GM12892 (cell line): ENCODE data around the gene POLR1F.

Experiments used
- POLR2A ChIP-seq: IDR thresholded peaks from 2 replicates; pipeline ENCODE4 v1.6.1; 2011; ENCODE audit warnings: low read depth, low read length, control low read depth
- POLR2AphosphoS5 ChIP-seq: IDR thresholded peaks from 2 replicates; pipeline ENCODE4 v1.6.1; 2011; ENCODE audit warnings: low read depth, low read length, control low read depth
- TAF1 ChIP-seq: IDR thresholded peaks from 2 replicates; pipeline ENCODE4 v1.6.1; 2011; ENCODE audit warnings: low read depth, mild to moderate bottlenecking, control low read depth, low read length, borderline replicate concordance

DNA sequence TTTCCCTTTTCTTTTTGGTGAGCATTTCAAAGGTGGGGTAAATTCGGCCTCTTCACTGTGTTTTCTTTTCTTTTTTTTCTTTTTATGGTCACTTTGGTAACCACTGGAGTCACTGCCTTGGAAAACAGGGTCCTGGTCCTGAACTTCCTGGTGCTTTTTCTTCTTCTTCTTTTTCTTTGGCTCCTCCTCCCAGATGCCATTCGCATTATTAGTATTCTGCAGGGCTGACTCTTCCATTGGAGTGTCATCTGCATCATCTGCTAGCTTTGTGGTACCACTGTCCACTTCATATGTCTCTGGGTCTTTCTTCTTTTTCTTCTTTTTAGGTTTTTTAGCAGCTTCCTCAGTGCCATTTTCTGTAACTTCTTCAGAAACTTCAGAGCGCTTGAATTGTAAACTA lies 10.5 kb downstream of the POLR1F start:
- TF ChIP-seq POLR2A (no peak), POLR2AphosphoS5 (no peak), TAF1 (no peak)
